Measurements from ENCODE around the gene RACGAP1. TPM values are rescaled to one million over a fixed set of nuclear protein-coding genes. Genes with fewer than 3 reads are reported as not detected.

The RACGAP1 gene
- polyA plus RNA-seq, 1 of the 3 experiments (the other 2 are of a cell fraction) = 21.5 TPM

GRCh38 chr12:50004696-50005095 lies 20.6 kb downstream of the RACGAP1 start:
- Histone ChIP-seq H3K9me2 (no peaks in the 10 kb centered on the region), H3K4me1 (ENCODE audit: control insufficient read depth in 1 of 2, insufficient read depth in 2 of 2, low read depth in 1 of 2, low read length in 1 of 2) (peaks cover 6 to 41% of the 10 kb centered on the region in 2 experiments; a peak in 2 of 4 replicates), H3K79me2 (ENCODE audit: insufficient read depth) (peaks cover 75% of the 10 kb centered on the region), H3K4me3 (ENCODE audit: low read depth in 2 of 2, low read length in 1 of 2) (no peak overlapping the region), H3K27ac (ENCODE audit: low read depth in 2 of 2, low read length in 1 of 2) (peak overlapping the region in 1 of 2 experiments; percentile 87; a peak in 3 of 4 replicates), H3K9me3 (no peaks in the 10 kb centered on the region), H3K4me2 (no peak overlapping the region), H3K36me3 (replicated peaks in 1 of 2; ENCODE audit: control insufficient read depth in 1 of 2, insufficient read depth in 2 of 2, low read length in 1 of 2) (peaks cover 30 to 33% of the 10 kb centered on the region in 2 experiments), H2AFZ (ENCODE audit: low read depth) (no peak overlapping the region), H3K27me3 (ENCODE audit: insufficient read depth) (no peaks in the 10 kb centered on the region), H3K9ac (no peak overlapping the region), H3F3A (replicated peaks; ENCODE audit: insufficient read depth) (peaks cover 10% of the 10 kb centered on the region), H4K20me1 (ENCODE audit: insufficient read depth) (peaks cover 8% of the 10 kb centered on the region; the same call in 1 of the 2 replicates)
- TF ChIP-seq MAX (IDR thresholded peaks at IDR 0.05; ENCODE audit: low read depth) = no peak
- TF ChIP-seq ZBTB33 (IDR thresholded peaks at IDR 0.05; ENCODE audit: borderline replicate concordance, low read depth) = no peak
- no peak for TF ChIP-seq RFX5 (IDR thresholded peaks at IDR 0.05; ENCODE audit: low read length)
- no peak for TF ChIP-seq NFIC (IDR thresholded peaks at IDR 0.05; ENCODE audit: borderline replicate concordance)
- TF ChIP-seq TAF1 (IDR thresholded peaks at IDR 0.05; ENCODE audit: borderline replicate concordance, low read depth, low read length) = no peak
- TF ChIP-seq JUND (IDR thresholded peaks at IDR 0.05) = no peak
- no peak for TF ChIP-seq GABPA (IDR thresholded peaks at IDR 0.05; ENCODE audit: low read depth)
- TF ChIP-seq MXI1 (IDR thresholded peaks at IDR 0.05; ENCODE audit: low read depth, low read length) = no peak
- TF ChIP-seq POLR2AphosphoS5 (IDR thresholded peaks at IDR 0.05; ENCODE audit: low read depth, low read length) = no peak
- TF ChIP-seq RAD21 (IDR thresholded peaks at IDR 0.05; ENCODE audit: low read length) = no peak
- no peak for TF ChIP-seq RCOR1 (IDR thresholded peaks at IDR 0.05; ENCODE audit: low read length)
- TF ChIP-seq USF1 (IDR thresholded peaks at IDR 0.05; ENCODE audit: borderline replicate concordance, low read depth) = no peak
- no peak for TF ChIP-seq FOSL2 (IDR thresholded peaks at IDR 0.05; ENCODE audit: borderline replicate concordance, low read depth)
- TF ChIP-seq IRF3 (IDR thresholded peaks at IDR 0.05; ENCODE audit: low read depth, low read length) = no peak
- no peak for TF ChIP-seq YY1 (IDR thresholded peaks at IDR 0.05; ENCODE audit: low read depth)
- TF ChIP-seq TCF12 (IDR thresholded peaks at IDR 0.05) = no peak
- no peak for TF ChIP-seq EP300 (IDR thresholded peaks at IDR 0.05; ENCODE audit: borderline replicate concordance in 1 of 2, low read depth in 1 of 2, low read length in 1 of 2)
- TF ChIP-seq GATA2 (CRISPR knock-in tag; IDR thresholded peaks at IDR 0.05) = no peak
- no peak for TF ChIP-seq MEF2A (IDR thresholded peaks at IDR 0.05; ENCODE audit: borderline replicate concordance, low read depth)
- no peak for TF ChIP-seq ELF1 (IDR thresholded peaks at IDR 0.05)
- ChIA-PET CTCF (interaction anchor here (1.0 to 7.4 kb wide), 13 partner anchors 14 to 138 kb away, joined by 3 to 44 read pairs (median 6); partner anchors contain the start of gene AQP6), POLR2A (interaction anchor here (1.1 to 2.4 kb wide), 2 partner anchors 18 to 21 kb away, joined by 5 to 8 read pairs; no protein-coding TSS in a partner anchor)
- DNase-seq = no peak
